Stomach (tissue), 9 donors: ENCODE results near the gene PSEN2. TPM values are rescaled to one million over a fixed set of nuclear protein-coding genes. Genes with fewer than 3 reads are reported as not detected.

Experiments
- DNase-seq, 2 donors: peaks; one replicate each; pipeline versions ENCODE4 v3.0.0 to v3.0.0-alpha.2; 2013 to 2019
- H3K27ac ChIP-seq, 5 donors: fragments of 200-600 bp in 4 of 5; sonication (generic) in 4 of 5; one replicate each; pipeline ENCODE4 v1.5.1; 2013 to 2019; ENCODE audit warnings: mild to moderate bottlenecking in 1 of 5, moderate library complexity in 1 of 5
- H3K27me3 ChIP-seq, 3 donors: fragments of 200-600 bp; sonication (generic); one replicate each; pipeline ENCODE4 v1.5.1; 2017 to 2019; ENCODE audit warnings: mixed run types in 1 of 3
- H3K36me3 ChIP-seq, 4 donors: fragments of 200-600 bp; sonication (generic); 1 replicate in 3 of 4; 2 replicates in 1 of 4; pipeline ENCODE4 v1.5.1; 2016 to 2019
- H3K4me1 ChIP-seq, 4 donors: fragments of 200-600 bp; sonication (generic); one replicate each; pipeline ENCODE4 v1.5.1; 2016 to 2019
- H3K4me3 ChIP-seq, 4 donors: fragments of 200-600 bp; sonication (generic) in 3 of 4; one replicate each; pipeline ENCODE4 v1.5.1; 2016 to 2019; ENCODE audit warnings: mild to moderate bottlenecking in 1 of 4
- H3K9me3 ChIP-seq, 4 donors: fragments of 200-600 bp; sonication (generic); one replicate each; pipeline ENCODE4 v1.5.1; 2016 to 2019
- EP300 ChIP-seq: sonication (generic); formaldehyde crosslinking; IDR thresholded peaks from one replicate; pipeline ENCODE4 v1.6.1; 2017; ENCODE audit warnings: antibody characterized with exemption
- POLR2A ChIP-seq, 4 donors: fragments of 450-650 bp; IDR thresholded peaks; one replicate each; pipeline ENCODE4 v1.6.1; 2016; ENCODE audit warnings: antibody characterized with exemption in 4 of 4, control low read depth in 2 of 4, mild to moderate bottlenecking in 1 of 4, moderate library complexity in 1 of 4
- POLR2AphosphoS5 ChIP-seq, 3 donors: sonication (generic); formaldehyde crosslinking; IDR thresholded peaks; one replicate each; pipeline ENCODE4 v1.6.1; 2016; ENCODE audit warnings: antibody characterized with exemption in 3 of 3
- WGBS, 5 donors: extraction: QIAGEN DNeasy Blood & Tissue Kit in 3 of 5; methylation state at CpG; one replicate each; pipeline versions ENCODE4 v1.1.5 to v1.1.7; 2013 to 2018; 5-methylcytosine and 5-hydroxymethylcytosine counted together
- intact Hi-C: fragments of 100-400 bp; cut with DNase I; formaldehyde crosslinking; loops from one replicate; pipeline ENCODE4 v1.15.1; 2023; ENCODE audit warnings: low total_unique reads
- polyA plus RNA-seq, 3 donors: library from polyadenylated mRNA; stranded (reverse); fragments of 200-250 nt; gene quantifications; one replicate each; pipeline ENCODE4 v1.2.3, GENCODE V29; 2013
- total RNA-seq, 5 donors: library from RNA; depleted of rRNA; stranded (reverse); fragments of >200 nt; gene quantifications; one replicate each; pipeline versions ENCODE4 v1.1.0 to v1.2.3, GENCODE V29; 2014 to 2016
- TF ChIP-seq, protein P1 (sequence below), 7 experiments: fragments of 450-650 bp in 4 of 7; fragments of 200-600 bp in 3 of 7; sonication (generic) in 3 of 7; IDR thresholded peaks; one replicate each; pipeline ENCODE4 v1.5.1; 2016 to 2019; ENCODE audit warnings: antibody characterized with exemption in 7 of 7, control low read depth in 2 of 7, mild to moderate bottlenecking in 1 of 7
- donor health status: healthy with polysubstance abuse.
- donor health status: Bipolar disorder and iron deficiency.
- donor health status: healthy.

Gene PSEN2
- total and polyA plus RNA-seq, 8 donors = 2.7 to 36.2 (median 14.7) TPM

DNA sequence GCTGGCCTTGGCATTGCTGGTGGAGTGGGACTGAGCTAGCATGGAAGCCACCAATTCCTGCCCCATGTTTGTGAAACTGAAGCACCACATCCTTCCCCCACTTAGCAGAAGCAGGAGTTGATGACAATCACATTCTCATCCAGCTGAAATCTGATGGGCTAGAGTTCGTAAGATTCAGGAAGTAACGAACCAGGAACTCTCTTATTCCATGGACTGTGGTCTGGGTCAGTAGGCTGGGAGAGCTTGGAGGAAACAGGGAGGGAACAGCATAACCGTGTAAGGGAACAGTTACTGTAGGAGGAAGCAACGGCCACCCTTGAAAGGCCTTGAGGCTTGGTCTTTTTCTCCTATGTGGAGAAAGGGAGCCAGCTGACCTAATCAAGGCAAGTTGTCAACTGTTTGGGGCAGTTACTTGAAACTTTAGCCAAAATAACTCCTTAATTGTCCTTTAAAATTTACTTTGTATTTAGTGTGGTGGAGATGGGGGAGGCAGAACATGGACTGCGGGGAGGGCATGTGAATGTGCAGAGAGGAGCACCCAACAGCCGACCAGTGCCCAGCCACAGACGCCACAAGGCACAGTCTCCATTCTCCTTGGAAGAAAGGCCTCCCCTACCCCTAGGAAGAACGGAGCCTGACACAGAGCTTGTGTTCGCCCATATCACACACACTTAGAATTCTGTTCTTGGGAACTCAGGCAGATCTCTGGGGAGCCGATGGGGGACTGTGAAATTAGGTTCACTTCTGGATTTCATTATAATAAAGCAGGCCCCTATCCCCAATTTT, 67.7 kb downstream of the PSEN2 start:
- no peaks in the 10 kb centered on the region for H3K27me3 ChIP-seq
- no peak overlapping the region for H3K4me3 ChIP-seq
- no peaks in the 10 kb centered on the region for H3K36me3 ChIP-seq
- intact Hi-C loops = no loop called here
- peaks cover 37 to 41% (median 39%) of the 10 kb centered on the region in 4 donors for H3K4me1 ChIP-seq
- WGBS, 5 donors = 62 to 76% (median 76%) methylated on average over 10 of the region's 10 CpGs
- TF ChIP-seq, protein P1, sequence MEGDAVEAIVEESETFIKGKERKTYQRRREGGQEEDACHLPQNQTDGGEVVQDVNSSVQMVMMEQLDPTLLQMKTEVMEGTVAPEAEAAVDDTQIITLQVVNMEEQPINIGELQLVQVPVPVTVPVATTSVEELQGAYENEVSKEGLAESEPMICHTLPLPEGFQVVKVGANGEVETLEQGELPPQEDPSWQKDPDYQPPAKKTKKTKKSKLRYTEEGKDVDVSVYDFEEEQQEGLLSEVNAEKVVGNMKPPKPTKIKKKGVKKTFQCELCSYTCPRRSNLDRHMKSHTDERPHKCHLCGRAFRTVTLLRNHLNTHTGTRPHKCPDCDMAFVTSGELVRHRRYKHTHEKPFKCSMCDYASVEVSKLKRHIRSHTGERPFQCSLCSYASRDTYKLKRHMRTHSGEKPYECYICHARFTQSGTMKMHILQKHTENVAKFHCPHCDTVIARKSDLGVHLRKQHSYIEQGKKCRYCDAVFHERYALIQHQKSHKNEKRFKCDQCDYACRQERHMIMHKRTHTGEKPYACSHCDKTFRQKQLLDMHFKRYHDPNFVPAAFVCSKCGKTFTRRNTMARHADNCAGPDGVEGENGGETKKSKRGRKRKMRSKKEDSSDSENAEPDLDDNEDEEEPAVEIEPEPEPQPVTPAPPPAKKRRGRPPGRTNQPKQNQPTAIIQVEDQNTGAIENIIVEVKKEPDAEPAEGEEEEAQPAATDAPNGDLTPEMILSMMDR (IDR thresholded peaks at IDR 0.05) = no peak
- TF ChIP-seq EP300 = no peak
- TF ChIP-seq POLR2A (IDR thresholded peaks at IDR 0.05) = no peak
- no peak for TF ChIP-seq POLR2AphosphoS5 (IDR thresholded peaks at IDR 0.05)
- peak overlapping the region; percentile 48 to 99 (median 99) for H3K27ac ChIP-seq
- H3K9me3 ChIP-seq = peaks cover 0 to 16% (median 9%) of the 10 kb centered on the region in 4 donors
- no peak for DNase-seq

DNA sequence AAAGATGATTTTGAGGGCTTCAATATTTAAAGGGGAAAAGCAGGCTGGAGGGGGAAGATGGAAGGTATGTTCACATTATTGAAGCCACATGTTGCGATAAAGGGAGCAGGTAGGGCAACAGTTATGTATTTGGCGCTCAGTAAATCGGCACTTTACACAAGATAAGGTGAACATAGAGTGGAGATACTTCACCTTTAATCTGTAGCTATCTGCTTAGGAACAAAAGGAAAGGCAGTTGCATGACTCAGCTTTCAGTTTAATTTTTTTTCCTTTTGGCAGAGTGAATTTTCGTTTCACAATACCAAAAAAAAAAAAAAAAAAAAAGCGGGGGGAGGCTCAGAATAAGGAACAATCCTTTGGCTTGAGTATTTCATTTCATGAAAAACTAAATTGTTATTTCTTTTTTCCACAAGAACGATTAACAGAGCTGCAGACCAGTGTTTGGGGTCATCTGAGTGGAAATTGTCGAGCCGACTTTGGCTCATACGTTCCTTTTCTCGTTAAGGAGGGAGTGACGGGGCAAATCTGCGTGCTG, 68.6 kb downstream of the PSEN2 start:
- peak in 1 of 2 donors; percentile 55 for DNase-seq
- Histone ChIP-seq H3K4me1 (peaks cover 45 to 49% (median 47%) of the 10 kb centered on the region in 4 donors), H3K27ac (peak overlapping the region; percentile 91 to 99 (median 99)), H3K9me3 (peaks cover 0 to 16% (median 8%) of the 10 kb centered on the region in 4 donors), H3K4me3 (peak overlapping the region; percentile 88 to 93 (median 92)), H3K27me3 (no peaks in the 10 kb centered on the region), H3K36me3 (no peaks in the 10 kb centered on the region)
- intact Hi-C loops = no loop called here
- WGBS, 5 donors = 5 to 7% (median 6%) methylated on average over 12 of the region's 12 CpGs
- TF ChIP-seq EP300 (no peak), POLR2A (IDR thresholded peaks at IDR 0.05) (no peak), POLR2AphosphoS5 (IDR thresholded peaks at IDR 0.05) (peak in 2 of 3 donors; percentile 62 to 71)
- TF ChIP-seq, protein P1 (IDR thresholded peaks at IDR 0.05) = no peak

DNA sequence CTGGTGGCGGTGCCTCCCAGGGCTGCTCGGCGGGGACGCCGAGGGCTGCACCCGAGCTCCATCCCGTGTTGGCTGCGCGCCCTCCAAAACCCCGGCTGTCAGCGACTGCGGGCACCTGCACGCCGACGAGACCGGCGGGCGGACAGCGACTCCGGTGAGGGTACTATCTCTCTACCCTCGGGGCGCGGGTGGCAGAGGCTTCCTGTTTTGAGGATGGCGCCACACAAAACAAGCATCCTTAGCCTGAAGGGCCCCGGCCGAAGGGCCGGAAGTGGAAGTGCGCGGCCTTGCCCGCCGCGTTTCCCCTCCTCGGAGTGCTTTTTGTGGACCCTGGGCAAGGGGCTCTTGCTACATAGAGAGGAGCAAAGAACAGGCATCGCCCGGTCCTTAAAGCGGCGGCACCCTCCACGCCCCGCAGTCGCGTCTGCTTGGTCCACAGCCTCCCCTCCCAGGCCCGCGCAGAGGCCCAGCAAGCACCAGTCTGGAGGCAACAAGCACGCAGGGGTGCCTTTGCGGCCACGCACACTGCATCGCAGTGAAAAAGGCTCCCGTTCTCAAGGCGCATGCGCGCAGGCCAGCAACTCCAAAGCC, 69.1 kb downstream of the PSEN2 start:
- DNase-seq = peak; percentile 61 to 84
- H3K36me3 ChIP-seq = no peaks in the 10 kb centered on the region
- peaks cover 0 to 11% (median 6%) of the 10 kb centered on the region in 4 donors for H3K9me3 ChIP-seq
- 0 to 1% (median 0%) methylated on average over 36 to 51 of the region's 51 CpGs for WGBS, 5 donors
- peak in 2 of 4 donors; percentile 86 to 94 for TF ChIP-seq POLR2A (IDR thresholded peaks at IDR 0.05)
- no peak for TF ChIP-seq EP300
- TF ChIP-seq POLR2AphosphoS5 (IDR thresholded peaks at IDR 0.05) = peak; percentile 84 to 98 (median 96)
- peak overlapping the region; percentile 91 to 99 (median 99) for H3K27ac ChIP-seq
- H3K4me1 ChIP-seq = peaks cover 50 to 55% (median 53%) of the 10 kb centered on the region in 4 donors
- no peaks in the 10 kb centered on the region for H3K27me3 ChIP-seq
- peak overlapping the region; percentile 88 to 93 (median 92) for H3K4me3 ChIP-seq
- intact Hi-C loops = no loop called here

DNA sequence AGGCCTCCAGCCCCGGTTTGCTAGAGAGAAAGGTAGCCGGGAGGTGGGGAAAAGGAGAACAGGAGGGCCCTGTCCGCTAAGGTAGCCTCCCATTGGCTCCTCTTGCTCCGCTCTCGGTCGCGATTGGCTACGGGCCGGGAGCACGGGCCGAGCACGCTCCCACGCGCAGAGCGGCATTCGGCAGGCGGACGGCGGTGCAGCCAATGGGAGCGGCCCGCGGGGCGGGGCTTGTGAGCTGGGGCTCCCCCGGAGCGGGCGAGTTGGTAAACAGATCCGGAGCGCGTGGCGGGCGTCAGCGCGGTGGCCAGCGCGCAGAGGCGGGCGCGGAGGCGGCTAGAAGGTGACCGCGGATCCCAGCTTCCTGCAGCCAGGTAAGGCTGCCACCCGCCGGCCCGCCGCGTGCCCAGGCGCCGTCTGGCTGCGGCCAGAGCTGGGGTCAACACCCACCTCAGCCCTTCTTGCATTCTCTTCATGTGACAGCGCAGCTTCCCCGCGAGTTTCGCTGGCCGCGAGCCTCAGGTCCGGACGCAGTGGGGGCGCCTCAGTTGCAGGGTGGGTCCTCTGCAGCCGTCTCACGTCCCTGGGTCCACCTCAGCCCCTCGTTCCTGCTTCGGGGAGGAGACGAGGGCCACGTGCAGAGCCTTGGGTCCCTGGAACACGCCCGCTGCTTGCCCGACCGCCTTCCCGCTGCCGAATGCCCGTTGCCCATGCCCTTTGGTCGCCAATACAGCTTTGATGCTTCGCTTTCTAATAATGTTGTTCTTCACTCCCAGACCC, 69.8 kb downstream of the PSEN2 start, which contains the start of gene COQ8A:
COQ8A (plus strand) TSS at position 266 of the 777 bp plus-strand sequence. CDS start 21,092 bp downstream, outside the sequence.
- Histone ChIP-seq H3K9me3 (peaks cover 0 to 4% (median 1%) of the 10 kb centered on the region in 4 donors), H3K27me3 (no peaks in the 10 kb centered on the region), H3K4me3 (peak within 1 kb of the TSS; percentile 88 to 93 (median 92)), H3K27ac (peak within 1 kb of the TSS; percentile 91 to 99 (median 99)), H3K4me1 (peaks cover 57 to 62% (median 60%) of the 10 kb centered on the region in 4 donors), H3K36me3 (no peaks in the 10 kb centered on the region)
- intact Hi-C loops = no loop called here
- peak; percentile 5 to 70 (median 7) for TF ChIP-seq POLR2AphosphoS5 (IDR thresholded peaks at IDR 0.05)
- TF ChIP-seq, protein P1 (IDR thresholded peaks at IDR 0.05) = no peak
- 0 to 1% (median 0%) methylated on average over 45 to 73 of the region's 73 CpGs for WGBS, 5 donors
- peak; percentile 99 to 100 for DNase-seq
